IMR-90 (cell line): Measurements from ENCODE around the gene RPGRIP1L.
"Not testable (repeated sequence)": the region's sequence is repeated elsewhere in the genome, so short reads cannot be mapped to it uniquely, and the experiment has no call there.

Experiments
- BHLHE40 ChIP-seq: fragments of 150-350 bp; IDR thresholded peaks from 2 replicates; pipeline ENCODE4 v1.6.1; 2016; ENCODE audit warnings: mild to moderate bottlenecking, low read depth, low read length
- CEBPB ChIP-seq: IDR thresholded peaks from 2 replicates; pipeline ENCODE4 v1.6.1; 2012; ENCODE audit warnings: low read depth, low read length, improper control_type of control experiment
- FOS ChIP-seq: fragments of 150-350 bp; IDR thresholded peaks from 2 replicates; pipeline ENCODE4 v1.6.1; 2016; ENCODE audit warnings: low read depth, low read length
- MAFK ChIP-seq: IDR thresholded peaks from 2 replicates; pipeline ENCODE4 v1.6.1; 2012; ENCODE audit warnings: low read depth, low read length, improper control_type of control experiment
- MAZ ChIP-seq: IDR thresholded peaks from 2 replicates; pipeline ENCODE4 v1.6.1; 2012; ENCODE audit warnings: low read depth, mild to moderate bottlenecking, low read length, improper control_type of control experiment, moderate library complexity, borderline replicate concordance
- MXI1 ChIP-seq: IDR thresholded peaks from 2 replicates; pipeline ENCODE4 v1.6.1; 2012; ENCODE audit warnings: low read depth, mild to moderate bottlenecking, low read length, moderate library complexity, borderline replicate concordance
- POLR2A ChIP-seq: IDR thresholded peaks from 2 replicates; pipeline ENCODE4 v1.6.1; 2012; ENCODE audit warnings: mild to moderate bottlenecking, low read depth, low read length
- RAD21 ChIP-seq: IDR thresholded peaks from 2 replicates; pipeline ENCODE4 v1.6.1; 2012; ENCODE audit warnings: low read length, improper control_type of control experiment
- RCOR1 ChIP-seq: IDR thresholded peaks from 2 replicates; pipeline ENCODE4 v1.6.1; 2012; ENCODE audit warnings: mild to moderate bottlenecking, low read length, improper control_type of control experiment; ENCODE audit not compliant: insufficient replicate concordance
- SMC3 ChIP-seq: fragments of 150-350 bp; IDR thresholded peaks from 2 replicates; pipeline ENCODE4 v1.6.1; 2016; ENCODE audit warnings: low read depth, mild to moderate bottlenecking, antibody characterized with exemption, low read length, moderate library complexity
- USF2 ChIP-seq: fragments of 150-350 bp; IDR thresholded peaks from 2 replicates; pipeline ENCODE4 v1.6.1; 2017; ENCODE audit warnings: mild to moderate bottlenecking, antibody characterized with exemption, low read length, low read depth
- TF ChIP-seq, protein P1 (sequence below): conservative IDR thresholded peaks from 2 replicates; pipeline ENCODE4 v1.5.1; 2012; ENCODE audit warnings: mild to moderate bottlenecking, low read depth, low read length, improper control_type of control experiment
- TF ChIP-seq, protein P2 (sequence below): fragments of 150-350 bp; IDR thresholded peaks from 2 replicates; pipeline ENCODE4 v1.6.1; 2016; ENCODE audit warnings: low read depth, mild to moderate bottlenecking, low read length, moderate library complexity, borderline replicate concordance

DNA sequence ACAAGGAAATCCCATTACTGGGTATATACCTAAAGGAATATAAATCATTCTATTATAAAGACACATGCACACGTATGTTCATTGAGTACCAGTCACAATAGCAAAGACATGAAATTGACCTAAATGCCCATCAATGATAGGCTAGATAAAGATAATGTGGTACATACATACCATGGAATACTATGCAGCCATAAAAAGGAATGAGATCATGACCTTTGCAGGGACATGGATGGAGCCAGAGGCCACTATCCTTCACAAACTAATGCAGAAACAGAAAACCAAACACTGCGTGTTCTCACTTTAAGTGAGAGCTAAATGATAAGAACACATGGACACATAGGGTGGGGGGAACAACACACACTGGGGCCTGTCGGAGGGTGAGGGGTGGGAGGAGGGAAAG, 18.3 kb downstream of the RPGRIP1L start:
- TF ChIP-seq, protein P1, sequence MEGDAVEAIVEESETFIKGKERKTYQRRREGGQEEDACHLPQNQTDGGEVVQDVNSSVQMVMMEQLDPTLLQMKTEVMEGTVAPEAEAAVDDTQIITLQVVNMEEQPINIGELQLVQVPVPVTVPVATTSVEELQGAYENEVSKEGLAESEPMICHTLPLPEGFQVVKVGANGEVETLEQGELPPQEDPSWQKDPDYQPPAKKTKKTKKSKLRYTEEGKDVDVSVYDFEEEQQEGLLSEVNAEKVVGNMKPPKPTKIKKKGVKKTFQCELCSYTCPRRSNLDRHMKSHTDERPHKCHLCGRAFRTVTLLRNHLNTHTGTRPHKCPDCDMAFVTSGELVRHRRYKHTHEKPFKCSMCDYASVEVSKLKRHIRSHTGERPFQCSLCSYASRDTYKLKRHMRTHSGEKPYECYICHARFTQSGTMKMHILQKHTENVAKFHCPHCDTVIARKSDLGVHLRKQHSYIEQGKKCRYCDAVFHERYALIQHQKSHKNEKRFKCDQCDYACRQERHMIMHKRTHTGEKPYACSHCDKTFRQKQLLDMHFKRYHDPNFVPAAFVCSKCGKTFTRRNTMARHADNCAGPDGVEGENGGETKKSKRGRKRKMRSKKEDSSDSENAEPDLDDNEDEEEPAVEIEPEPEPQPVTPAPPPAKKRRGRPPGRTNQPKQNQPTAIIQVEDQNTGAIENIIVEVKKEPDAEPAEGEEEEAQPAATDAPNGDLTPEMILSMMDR, result not testable (repeated sequence)
- TF ChIP-seq SMC3, MAFK, RCOR1, BHLHE40, CEBPB, RAD21, POLR2A, MXI1, USF2, MAZ, FOS: not testable (repeated sequence)
- TF ChIP-seq, protein P2, sequence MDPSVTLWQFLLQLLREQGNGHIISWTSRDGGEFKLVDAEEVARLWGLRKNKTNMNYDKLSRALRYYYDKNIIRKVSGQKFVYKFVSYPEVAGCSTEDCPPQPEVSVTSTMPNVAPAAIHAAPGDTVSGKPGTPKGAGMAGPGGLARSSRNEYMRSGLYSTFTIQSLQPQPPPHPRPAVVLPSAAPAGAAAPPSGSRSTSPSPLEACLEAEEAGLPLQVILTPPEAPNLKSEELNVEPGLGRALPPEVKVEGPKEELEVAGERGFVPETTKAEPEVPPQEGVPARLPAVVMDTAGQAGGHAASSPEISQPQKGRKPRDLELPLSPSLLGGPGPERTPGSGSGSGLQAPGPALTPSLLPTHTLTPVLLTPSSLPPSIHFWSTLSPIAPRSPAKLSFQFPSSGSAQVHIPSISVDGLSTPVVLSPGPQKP, result not testable (repeated sequence)
